HG03280 (cell line): ENCODE data around the gene ZNF557.

Source experiments
- ATAC-seq: cut with Tn5 transposase; IDR thresholded peaks from one replicate; pipeline ENCODE4 v1.9.1; 2021; ENCODE audit warnings: mild to moderate bottlenecking, moderate library complexity; ENCODE audit not compliant: unreplicated experiment

Gene ZNF557

GRCh38 chr19:7124782-7125181, 55.3 kb downstream of the ZNF557 start:
- ATAC-seq: no peak

DNA sequence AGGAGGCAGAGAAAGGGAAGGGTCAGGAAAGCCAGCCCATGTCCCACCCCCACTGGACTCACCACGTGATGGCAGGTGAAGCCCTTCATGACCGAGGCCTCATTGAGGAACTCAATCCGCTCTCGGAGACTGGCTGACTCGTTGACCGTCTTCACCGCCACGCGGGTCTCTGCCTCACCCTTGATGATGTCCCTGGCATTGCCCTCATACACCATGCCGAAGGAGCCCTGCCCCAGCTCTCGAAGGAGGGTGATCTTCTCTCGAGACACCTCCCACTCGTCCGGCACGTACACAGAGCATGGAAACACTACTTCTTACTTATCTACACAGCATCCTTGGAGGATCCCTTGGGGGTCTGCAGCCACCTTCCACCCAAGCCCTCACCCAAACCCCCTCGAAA, 55.7 kb downstream of the ZNF557 start:
- no peak for ATAC-seq

- no peak for ATAC-seq
These were observed 56.6 kb downstream of the ZNF557 start for GRCh38 chr19:7126132-7126531.

DNA sequence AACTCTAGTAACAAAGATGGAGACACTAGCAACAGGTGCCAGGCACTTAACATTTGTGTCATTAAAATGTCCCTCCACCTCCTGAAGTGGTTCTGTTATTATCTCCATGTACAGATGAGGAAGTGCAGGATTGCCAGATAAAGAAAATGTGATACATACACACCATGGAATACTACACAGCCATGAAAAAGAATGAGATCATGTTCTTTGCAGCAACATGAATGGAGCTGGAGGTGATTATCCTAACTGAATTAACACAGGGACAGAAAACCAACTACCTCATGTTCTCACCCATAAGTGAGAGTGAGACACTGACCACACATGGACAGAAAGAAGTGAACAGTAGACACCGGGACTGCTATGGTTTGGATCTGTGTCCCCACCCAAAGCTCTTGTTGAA, 60.5 kb downstream of the ZNF557 start:
- no peak for ATAC-seq

DNA sequence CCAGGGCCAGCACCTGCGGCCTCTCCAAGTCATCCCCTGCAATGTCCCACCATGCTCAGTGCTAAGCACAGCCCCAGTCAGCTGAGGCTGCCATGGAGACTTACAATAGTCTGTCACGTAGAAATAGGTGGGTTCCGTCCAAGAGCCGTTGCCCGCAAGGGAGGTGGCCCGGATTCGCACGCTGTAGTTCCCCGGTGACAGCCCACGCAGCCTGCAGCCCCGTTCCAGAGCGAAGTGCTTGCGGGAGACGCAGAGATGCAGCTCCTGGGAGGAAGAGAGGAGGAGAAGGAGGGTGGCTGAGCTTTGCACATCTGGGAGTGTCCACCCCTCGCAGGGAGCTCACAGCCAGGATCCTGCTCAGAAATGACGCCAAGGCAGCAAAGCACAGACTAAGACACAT, 62.6 kb downstream of the ZNF557 start:
- no peak for ATAC-seq

- ATAC-seq: no peak
These were observed 67.6 kb downstream of the ZNF557 start for GRCh38 chr19:7137120-7137519.
